ENCODE measurements around the gene COL26A1.
"Not testable (repeated sequence)": the region's sequence is repeated elsewhere in the genome, so short reads cannot be mapped to it uniquely, and the experiment has no call there.

Gene COL26A1

GRCh38 chr7:101553771-101554445 lies 191.2 kb downstream of the COL26A1 start:
- no peak for DNase-seq (ENCODE audit: low spot score)

- DNase-seq (ENCODE audit: low spot score): no peak
These were observed 192.1 kb downstream of the COL26A1 start for GRCh38 chr7:101554584-101555268.

- DNase-seq (ENCODE audit: low spot score): no peak
These were observed 192.7 kb downstream of the COL26A1 start for GRCh38 chr7:101555269-101555920.

GRCh38 chr7:101555921-101556275 lies 193.2 kb downstream of the COL26A1 start:
- no peak for DNase-seq (ENCODE audit: low spot score)

- DNase-seq (ENCODE audit: low spot score): no peak
These were observed 193.8 kb downstream of the COL26A1 start for GRCh38 chr7:101556453-101556968.

GRCh38 chr7:101557421-101557820 lies 194.7 kb downstream of the COL26A1 start:
- DNase-seq (ENCODE audit: low spot score): no peak

- DNase-seq (ENCODE audit: low spot score): no peak
These were observed 195.5 kb downstream of the COL26A1 start for GRCh38 chr7:101557978-101558741.

GRCh38 chr7:101558742-101559325 lies 196.2 kb downstream of the COL26A1 start:
- DNase-seq (ENCODE audit: low spot score): no peak

GRCh38 chr7:101559586-101559985 lies 196.9 kb downstream of the COL26A1 start:
- no peak for DNase-seq (ENCODE audit: low spot score)

GRCh38 chr7:101560021-101560420 lies 197.3 kb downstream of the COL26A1 start:
- not testable (repeated sequence) for DNase-seq (ENCODE audit: low spot score)

GRCh38 chr7:101560856-101561255 lies 198.2 kb downstream of the COL26A1 start:
- DNase-seq (ENCODE audit: low spot score): no peak

- DNase-seq (ENCODE audit: low spot score): not testable (repeated sequence)
These were observed 198.6 kb downstream of the COL26A1 start for GRCh38 chr7:101561293-101561692.

GRCh38 chr7:101562531-101563197 lies 200.0 kb downstream of the COL26A1 start:
- no peak for DNase-seq (ENCODE audit: low spot score)

GRCh38 chr7:101563198-101563901 lies 200.7 kb downstream of the COL26A1 start:
- DNase-seq (ENCODE audit: low spot score): no peak

GRCh38 chr7:101563943-101564777 lies 201.5 kb downstream of the COL26A1 start:
- DNase-seq (ENCODE audit: low spot score): no peak

GRCh38 chr7:101564778-101565211 lies 202.1 kb downstream of the COL26A1 start:
- DNase-seq (ENCODE audit: low spot score): no peak

- DNase-seq (ENCODE audit: low spot score): no peak
These were observed 203.0 kb downstream of the COL26A1 start for GRCh38 chr7:101565601-101566209.

GRCh38 chr7:101567230-101567629 lies 204.6 kb downstream of the COL26A1 start:
- no peak for DNase-seq (ENCODE audit: low spot score)

GRCh38 chr7:101572156-101572555 lies 209.5 kb downstream of the COL26A1 start:
- DNase-seq (ENCODE audit: low spot score): no peak

Data from cerebellar cortex (tissue), 1 donor.